Naive thymus-derived CD8-positive, alpha-beta T cell (primary cell): Measurements from ENCODE around the gene FN3KRP. TPM values are rescaled to one million over a fixed set of nuclear protein-coding genes. Genes with fewer than 3 reads are reported as not detected.
A peak's percentile ranks its signal among the peaks of the same experiment; 100 is the strongest.

Source experiments
- ATAC-seq, 2 donors: fragments of 150-1000 bp; cut with Tn5 transposase in 1 of 2; sonication (Bioruptor Pico), chemical (Tn5 transposase) in 1 of 2; 1 replicate in 1 of 2; 2 replicates in 1 of 2; pipeline ENCODE4 v1.10.0; 2021; ENCODE audit warnings: mild to moderate bottlenecking in 2 of 2, moderate library complexity in 2 of 2
- POLR2A ChIA-PET: fragments of 350-600 bp; sonication (Branson Sonifier 250); formaldehyde crosslinking; loops from one replicate; lab custom pipeline; 2021; ENCODE audit warnings: antibody characterized with exemption; lab: Charles Lee
- DNase-seq, 10 donors: peaks; one replicate each; pipeline versions ENCODE4 v3.0.0 to v3.0.0-alpha.2; 2020 to 2022
- H3K27ac Mint-ChIP-seq, 10 donors: one replicate each; pipeline ENCODE4 v1.8.0; 2020 to 2022; ENCODE audit warnings: mild to moderate bottlenecking in 10 of 10, mixed read lengths in 10 of 10, moderate library complexity in 4 of 10, inconsistent platforms in 1 of 10
- H3K27me3 Mint-ChIP-seq, 5 donors: one replicate each; pipeline ENCODE4 v1.8.0; 2021 to 2022; ENCODE audit warnings: mixed read lengths in 5 of 5
- H3K36me3 Mint-ChIP-seq, 3 donors: one replicate each; pipeline ENCODE4 v1.8.0; 2020 to 2022; ENCODE audit warnings: mixed read lengths in 3 of 3, mild to moderate bottlenecking in 2 of 3, inconsistent platforms in 1 of 3
- H3K4me1 Mint-ChIP-seq, 4 donors: one replicate each; pipeline ENCODE4 v1.8.0; 2021 to 2022; ENCODE audit warnings: mixed read lengths in 4 of 4
- H3K4me3 Mint-ChIP-seq, 10 donors: one replicate each; pipeline ENCODE4 v1.8.0; 2020 to 2022; ENCODE audit warnings: mild to moderate bottlenecking in 10 of 10, mixed read lengths in 10 of 10, moderate library complexity in 6 of 10, inconsistent platforms in 1 of 10
- H3K9me3 Mint-ChIP-seq, 9 donors: one replicate each; pipeline ENCODE4 v1.8.0; 2020 to 2022; ENCODE audit warnings: mixed read lengths in 9 of 9, mild to moderate bottlenecking in 3 of 9, inconsistent platforms in 1 of 9, moderate library complexity in 1 of 9
- polyA plus RNA-seq, 3 donors: library from polyadenylated mRNA; unstranded; fragments of 300-500 nt; fragmentation: Illumina TruSeq; gene quantifications; one replicate each; pipeline ENCODE4 v1.2.3, GENCODE V29; 2021
- total RNA-seq, 8 experiments: library from RNA in 2 of 8; stranded (reverse) in 2 of 8; gene quantifications; one replicate each; pipeline ENCODE4 v1.2.3 and lab custom pipeline; 2021 to 2026

FN3KRP gene
- total and polyA plus RNA-seq, 5 experiments from 2014 or later, result 28.6 to 46.2 (median 42.8) TPM

- DNase-seq (no peak), ATAC-seq (no peak)
- Mint-ChIP-seq H3K27me3 (no peaks in the 10 kb centered on the region), H3K27ac (no peak overlapping the region), H3K36me3 (no peaks in the 10 kb centered on the region), H3K4me3 (no peak overlapping the region), H3K9me3 (no peaks in the 10 kb centered on the region), H3K4me1 (peaks cover 1 to 8% (median 4%) of the 10 kb centered on the region in 4 donors)
- POLR2A ChIA-PET, result no interaction called here
Measured at GRCh38 chr17:82702231-82702927, 14.1 kb upstream of the FN3KRP start.

GRCh38 chr17:82703036-82703745 is 13.3 kb upstream of the FN3KRP start:
- DNase-seq, result no peak
- POLR2A ChIA-PET, result no interaction called here
- no peaks in the 10 kb centered on the region for H3K9me3 Mint-ChIP-seq
- no peak overlapping the region for H3K4me3 Mint-ChIP-seq
- H3K36me3 Mint-ChIP-seq, result no peaks in the 10 kb centered on the region
- H3K4me1 Mint-ChIP-seq, result peaks cover 0 to 14% (median 6%) of the 10 kb centered on the region in 4 donors
- peak overlapping the region in 1 of 10 donors; percentile 44 for H3K27ac Mint-ChIP-seq
- H3K27me3 Mint-ChIP-seq, result peaks cover 0 to 2% (median 0%) of the 10 kb centered on the region in 5 donors
- no peak for ATAC-seq

GRCh38 chr17:82703935-82704865 is 12.3 kb upstream of the FN3KRP start:
- peak overlapping the region in 1 of 10 donors; percentile 27 for H3K27ac Mint-ChIP-seq
- DNase-seq (no peak), ATAC-seq (no peak)
- no peaks in the 10 kb centered on the region for H3K36me3 Mint-ChIP-seq
- no peaks in the 10 kb centered on the region for H3K9me3 Mint-ChIP-seq
- no peak overlapping the region for H3K4me3 Mint-ChIP-seq
- peaks cover 0 to 2% (median 0%) of the 10 kb centered on the region in 5 donors for H3K27me3 Mint-ChIP-seq
- POLR2A ChIA-PET, result no interaction called here
- peaks cover 0 to 14% (median 4%) of the 10 kb centered on the region in 4 donors for H3K4me1 Mint-ChIP-seq

DNA sequence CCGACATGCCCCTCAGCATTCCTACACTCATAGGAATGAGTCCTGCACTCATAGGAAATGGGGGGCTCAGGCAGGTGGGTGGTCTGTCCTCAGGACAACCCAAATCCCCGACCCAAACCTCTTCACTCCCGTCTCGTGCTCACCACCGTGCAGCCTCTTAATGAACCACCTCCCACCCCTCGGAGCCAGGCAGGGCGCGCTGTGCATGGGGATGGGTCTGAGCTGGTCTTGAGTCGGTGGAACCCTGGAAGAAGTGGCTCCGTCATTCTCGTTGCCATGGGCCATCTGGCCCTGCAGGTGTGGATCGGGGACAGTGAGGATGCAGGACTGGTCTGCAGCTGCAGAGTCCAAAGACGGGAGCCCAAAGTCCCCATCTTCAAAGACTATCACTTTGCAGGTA is 11.6 kb upstream of the FN3KRP start:
- DNase-seq, result no peak
- Mint-ChIP-seq H3K4me1 (peaks cover 0 to 9% (median 1%) of the 10 kb centered on the region in 4 donors), H3K9me3 (no peaks in the 10 kb centered on the region), H3K27ac (no peak overlapping the region), H3K27me3 (peaks cover 0 to 2% (median 0%) of the 10 kb centered on the region in 5 donors), H3K4me3 (no peak overlapping the region), H3K36me3 (no peaks in the 10 kb centered on the region)
- POLR2A ChIA-PET, result no interaction called here
- no peak for ATAC-seq

DNA sequence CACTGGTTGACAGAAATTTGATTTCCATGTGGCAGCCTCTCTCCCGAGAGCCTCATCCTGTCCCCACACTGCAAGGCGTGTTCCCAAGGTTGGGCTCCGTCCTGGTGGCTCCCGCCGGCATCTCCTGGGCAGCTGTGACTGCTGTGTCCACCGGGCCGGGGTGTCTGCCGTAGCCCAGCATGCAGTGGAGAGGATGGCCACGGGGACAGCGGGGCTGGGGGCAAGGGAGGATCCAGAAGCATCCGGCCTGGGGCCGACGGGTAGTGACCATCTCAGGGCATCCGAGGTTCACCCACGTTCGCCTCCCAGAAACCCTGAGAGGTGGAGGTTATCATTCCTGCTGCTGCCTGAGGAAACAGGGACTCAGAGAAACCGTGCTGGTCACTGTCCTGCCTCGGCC is 10.8 kb upstream of the FN3KRP start:
- no peak overlapping the region for H3K27ac Mint-ChIP-seq
- peaks cover 0 to 2% (median 0%) of the 10 kb centered on the region in 5 donors for H3K27me3 Mint-ChIP-seq
- H3K4me3 Mint-ChIP-seq, result no peak overlapping the region
- DNase-seq (no peak), ATAC-seq (no peak)
- H3K9me3 Mint-ChIP-seq, result no peaks in the 10 kb centered on the region
- POLR2A ChIA-PET, result no interaction called here
- H3K4me1 Mint-ChIP-seq, result peaks cover 0 to 9% (median 1%) of the 10 kb centered on the region in 4 donors
- H3K36me3 Mint-ChIP-seq, result no peaks in the 10 kb centered on the region

DNA sequence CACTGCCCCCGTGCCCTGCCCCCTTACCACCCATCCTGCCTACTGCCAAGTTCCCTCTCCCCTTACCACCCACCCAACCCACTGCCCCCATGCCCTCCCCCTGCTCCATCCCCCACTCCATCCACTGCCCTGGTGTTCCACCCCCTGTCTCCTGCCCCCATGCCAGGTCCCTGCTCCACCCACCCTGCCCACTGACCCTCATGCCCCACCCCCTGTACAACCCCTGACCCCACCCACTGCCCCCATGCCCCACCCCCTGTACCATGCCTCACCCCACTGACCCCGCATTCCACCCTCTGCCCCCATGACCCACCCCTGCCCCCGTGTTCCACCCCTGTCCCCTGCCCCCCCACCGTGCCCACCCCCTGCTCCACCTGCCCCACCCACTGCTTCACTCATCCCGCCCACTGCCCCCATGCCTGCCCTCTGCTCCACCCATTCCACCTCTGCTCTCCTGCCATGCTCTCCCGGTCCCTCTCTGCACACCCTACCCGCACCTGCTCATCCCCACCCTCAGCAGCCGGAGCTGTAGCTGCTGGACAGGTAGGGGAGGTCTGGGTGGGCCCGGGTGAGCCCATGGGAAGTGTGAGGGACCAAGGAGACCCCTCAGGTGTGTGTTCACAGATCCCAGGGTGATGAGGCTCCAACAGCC is 7.4 kb upstream of the FN3KRP start:
- Mint-ChIP-seq H3K27ac (no peak overlapping the region), H3K9me3 (no peaks in the 10 kb centered on the region), H3K27me3 (peaks cover 0 to 2% (median 0%) of the 10 kb centered on the region in 5 donors), H3K4me3 (no peak overlapping the region), H3K36me3 (no peaks in the 10 kb centered on the region), H3K4me1 (peaks cover 0 to 9% (median 1%) of the 10 kb centered on the region in 4 donors)
- POLR2A ChIA-PET, result no interaction called here
- DNase-seq (peak in 1 of 10 donors; percentile 22), ATAC-seq (no peak)

GRCh38 chr17:82709676-82710498 is 6.6 kb upstream of the FN3KRP start:
- Mint-ChIP-seq H3K27me3 (peaks cover 0 to 2% (median 0%) of the 10 kb centered on the region in 5 donors), H3K9me3 (no peaks in the 10 kb centered on the region), H3K27ac (no peak overlapping the region), H3K36me3 (no peaks in the 10 kb centered on the region), H3K4me3 (no peak overlapping the region), H3K4me1 (peaks cover 0 to 9% (median 1%) of the 10 kb centered on the region in 4 donors)
- DNase-seq (peak in 1 of 10 donors; percentile 57), ATAC-seq (no peak)
- POLR2A ChIA-PET, result interaction anchor here (0.7 kb wide), 1 partner anchor 10 kb away, joined by 5 read pairs; no protein-coding TSS in a partner anchor

GRCh38 chr17:82710499-82711232 is 5.8 kb upstream of the FN3KRP start:
- H3K27ac Mint-ChIP-seq, result no peak overlapping the region
- H3K4me3 Mint-ChIP-seq, result no peak overlapping the region
- H3K27me3 Mint-ChIP-seq, result peaks cover 0 to 2% (median 0%) of the 10 kb centered on the region in 5 donors
- DNase-seq, result peak in 1 of 10 donors; percentile 26
- H3K9me3 Mint-ChIP-seq, result no peaks in the 10 kb centered on the region
- ATAC-seq, result no peak
- POLR2A ChIA-PET, result no interaction called here
- no peaks in the 10 kb centered on the region for H3K36me3 Mint-ChIP-seq
- peaks cover under 1 to 10% (median 2%) of the 10 kb centered on the region in 4 donors for H3K4me1 Mint-ChIP-seq

DNA sequence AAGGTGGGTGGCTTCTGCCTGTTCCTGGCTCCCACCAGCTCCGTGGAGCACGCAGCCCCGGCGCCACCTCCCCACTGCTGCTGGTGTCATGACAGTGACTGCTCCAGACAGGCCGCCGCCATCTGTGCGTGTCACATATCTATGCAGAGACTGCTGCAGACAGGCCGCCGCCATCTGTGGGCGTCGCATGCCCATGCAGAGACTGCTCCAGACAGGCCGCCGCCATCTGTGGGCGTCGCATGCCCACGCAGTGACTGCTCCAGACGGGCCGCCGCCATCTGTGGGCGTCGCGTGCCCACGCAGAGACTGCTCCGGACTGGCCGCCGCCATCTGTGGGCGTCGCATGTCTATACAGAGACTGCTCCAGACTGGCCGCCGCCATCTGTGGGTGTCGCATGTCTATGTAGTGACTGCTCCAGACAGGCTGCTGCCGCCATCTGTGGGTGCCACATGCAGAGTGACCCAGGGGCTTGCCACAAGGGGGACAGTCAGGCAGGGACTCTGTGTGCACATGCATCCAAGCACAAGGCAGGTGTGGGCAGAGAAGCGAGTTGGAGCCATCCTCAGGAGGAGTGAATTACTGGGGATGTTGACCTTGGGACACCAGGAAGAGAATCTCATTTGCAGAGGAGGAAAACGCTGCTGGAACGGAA is 3.3 kb upstream of the FN3KRP start:
- DNase-seq (peak in 1 of 10 donors; percentile 49), ATAC-seq (no peak)
- Mint-ChIP-seq H3K4me1 (peaks cover 7 to 23% (median 21%) of the 10 kb centered on the region in 4 donors), H3K27ac (peak overlapping the region in 3 of 10 donors; percentile 2 to 33 (median 31)), H3K4me3 (peak overlapping the region in 6 of 10 donors; percentile 19 to 51 (median 36)), H3K9me3 (no peaks in the 10 kb centered on the region), H3K36me3 (no peaks in the 10 kb centered on the region), H3K27me3 (no peaks in the 10 kb centered on the region)
- POLR2A ChIA-PET, result no interaction called here

DNA sequence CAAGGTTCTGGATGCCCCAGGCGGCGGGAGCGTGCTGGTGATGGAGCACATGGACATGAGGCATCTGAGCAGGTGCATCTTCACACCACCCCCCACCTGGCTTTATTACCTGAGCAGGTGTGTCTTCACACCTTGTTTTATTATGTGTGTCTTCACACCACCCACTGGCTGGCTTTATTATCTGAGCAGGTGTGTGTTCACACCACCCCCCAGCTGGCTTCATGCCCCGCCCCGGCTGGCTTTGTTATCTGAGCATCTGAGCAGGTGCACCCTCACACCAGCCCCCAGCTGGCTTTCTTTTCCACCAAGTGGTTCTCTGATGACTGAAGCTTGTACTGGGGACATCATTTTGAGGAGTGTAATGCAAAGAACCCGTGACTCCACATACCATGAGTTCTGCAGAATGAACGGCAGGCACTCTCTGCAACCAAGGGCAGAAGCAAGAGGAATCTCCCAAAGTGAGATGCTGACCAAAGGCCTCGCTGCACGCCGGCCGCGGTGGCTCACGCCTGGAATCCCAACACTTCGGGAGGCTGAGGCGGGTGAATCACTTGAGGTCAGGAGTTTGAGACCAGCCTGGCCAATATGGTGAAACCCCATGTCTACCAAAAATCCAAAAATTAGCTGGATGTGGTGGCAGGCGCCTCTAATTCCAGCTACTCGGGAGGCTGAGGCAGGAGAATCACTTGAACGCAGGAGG is 2.6 kb downstream of the FN3KRP start:
- H3K4me3 Mint-ChIP-seq, result peak overlapping the region in 6 of 10 donors; percentile 15 to 99 (median 64)
- H3K27ac Mint-ChIP-seq, result peak overlapping the region in 4 of 10 donors; percentile 21 to 69 (median 45)
- no peaks in the 10 kb centered on the region for H3K27me3 Mint-ChIP-seq
- DNase-seq, result no peak
- peaks cover 14 to 28% (median 24%) of the 10 kb centered on the region in 4 donors for H3K4me1 Mint-ChIP-seq
- POLR2A ChIA-PET, result no interaction called here
- ATAC-seq, result no peak
- peaks cover 0 to 37% (median 2%) of the 10 kb centered on the region in 3 donors for H3K36me3 Mint-ChIP-seq
- no peaks in the 10 kb centered on the region for H3K9me3 Mint-ChIP-seq
